ENCODE data around the gene BLOC1S1.

BLOC1S1 gene

GRCh38 chr12:55728939-55729818 is 13.3 kb downstream of the BLOC1S1 start, which contains the start of gene CD63:
Gene CD63, minus strand, starts transcription at chr12:55729009. Its CDS starts 668 bp downstream, at chr12:55728341.
- peak; percentile 38 to 66 for DNase-seq

- peak in 1 of 2 donors; percentile 52 for DNase-seq
Observed at GRCh38 chr12:55729819-55730818, 14.3 kb downstream of the BLOC1S1 start.

- no peak for DNase-seq
Observed at GRCh38 chr12:55732288-55732687, 16.4 kb downstream of the BLOC1S1 start.

GRCh38 chr12:55733021-55733555 is 17.2 kb downstream of the BLOC1S1 start:
- DNase-seq, result no peak

GRCh38 chr12:55733858-55734257 is 18.0 kb downstream of the BLOC1S1 start:
- DNase-seq, result no peak

GRCh38 chr12:55734595-55734994 is 18.7 kb downstream of the BLOC1S1 start:
- no peak for DNase-seq

- DNase-seq, result no peak
Observed at GRCh38 chr12:55736076-55736475, 20.2 kb downstream of the BLOC1S1 start.

GRCh38 chr12:55736780-55737580 is 21.1 kb downstream of the BLOC1S1 start:
- peak; percentile 15 to 40 for DNase-seq

- no peak for DNase-seq
Observed at GRCh38 chr12:55737581-55738122, 21.8 kb downstream of the BLOC1S1 start.

GRCh38 chr12:55738123-55739024 is 22.5 kb downstream of the BLOC1S1 start:
- peak; percentile 20 to 73 for DNase-seq

GRCh38 chr12:55739025-55739378 is 23.2 kb downstream of the BLOC1S1 start:
- DNase-seq, result no peak

- no peak for DNase-seq
Observed at GRCh38 chr12:55741931-55742680, 26.3 kb downstream of the BLOC1S1 start.

GRCh38 chr12:55742719-55743405 is 27.0 kb downstream of the BLOC1S1 start, which contains the start of gene GDF11:
Gene GDF11, plus strand, starts transcription at chr12:55743122. Its CDS starts 195 bp downstream, at chr12:55743317.
- peak; percentile 12 to 40 for DNase-seq

- peak in 1 of 2 donors; percentile 4 for DNase-seq
Observed at GRCh38 chr12:55743406-55744339, 27.8 kb downstream of the BLOC1S1 start.

- DNase-seq, result no peak
Observed at GRCh38 chr12:55744340-55745030, 28.6 kb downstream of the BLOC1S1 start.

- no peak for DNase-seq
Observed at GRCh38 chr12:55745361-55746173, 29.7 kb downstream of the BLOC1S1 start.

All from bone marrow (tissue), 2 donors.